Stimulated activated CD8-positive, alpha-beta memory T cell treated with anti-CD3 and anti-CD28 coated beads, Interleukin-4, amount 100 ng/mL, for 48 hours (primary cell): ENCODE results near the gene CDH18.

Experiments used
- DNase-seq: peaks from one replicate; pipeline ENCODE4 v3.0.0-alpha.2; 2020

Gene CDH18, protein sequence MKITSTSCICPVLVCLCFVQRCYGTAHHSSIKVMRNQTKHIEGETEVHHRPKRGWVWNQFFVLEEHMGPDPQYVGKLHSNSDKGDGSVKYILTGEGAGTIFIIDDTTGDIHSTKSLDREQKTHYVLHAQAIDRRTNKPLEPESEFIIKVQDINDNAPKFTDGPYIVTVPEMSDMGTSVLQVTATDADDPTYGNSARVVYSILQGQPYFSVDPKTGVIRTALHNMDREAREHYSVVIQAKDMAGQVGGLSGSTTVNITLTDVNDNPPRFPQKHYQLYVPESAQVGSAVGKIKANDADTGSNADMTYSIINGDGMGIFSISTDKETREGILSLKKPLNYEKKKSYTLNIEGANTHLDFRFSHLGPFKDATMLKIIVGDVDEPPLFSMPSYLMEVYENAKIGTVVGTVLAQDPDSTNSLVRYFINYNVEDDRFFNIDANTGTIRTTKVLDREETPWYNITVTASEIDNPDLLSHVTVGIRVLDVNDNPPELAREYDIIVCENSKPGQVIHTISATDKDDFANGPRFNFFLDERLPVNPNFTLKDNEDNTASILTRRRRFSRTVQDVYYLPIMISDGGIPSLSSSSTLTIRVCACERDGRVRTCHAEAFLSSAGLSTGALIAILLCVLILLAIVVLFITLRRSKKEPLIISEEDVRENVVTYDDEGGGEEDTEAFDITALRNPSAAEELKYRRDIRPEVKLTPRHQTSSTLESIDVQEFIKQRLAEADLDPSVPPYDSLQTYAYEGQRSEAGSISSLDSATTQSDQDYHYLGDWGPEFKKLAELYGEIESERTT

DNA sequence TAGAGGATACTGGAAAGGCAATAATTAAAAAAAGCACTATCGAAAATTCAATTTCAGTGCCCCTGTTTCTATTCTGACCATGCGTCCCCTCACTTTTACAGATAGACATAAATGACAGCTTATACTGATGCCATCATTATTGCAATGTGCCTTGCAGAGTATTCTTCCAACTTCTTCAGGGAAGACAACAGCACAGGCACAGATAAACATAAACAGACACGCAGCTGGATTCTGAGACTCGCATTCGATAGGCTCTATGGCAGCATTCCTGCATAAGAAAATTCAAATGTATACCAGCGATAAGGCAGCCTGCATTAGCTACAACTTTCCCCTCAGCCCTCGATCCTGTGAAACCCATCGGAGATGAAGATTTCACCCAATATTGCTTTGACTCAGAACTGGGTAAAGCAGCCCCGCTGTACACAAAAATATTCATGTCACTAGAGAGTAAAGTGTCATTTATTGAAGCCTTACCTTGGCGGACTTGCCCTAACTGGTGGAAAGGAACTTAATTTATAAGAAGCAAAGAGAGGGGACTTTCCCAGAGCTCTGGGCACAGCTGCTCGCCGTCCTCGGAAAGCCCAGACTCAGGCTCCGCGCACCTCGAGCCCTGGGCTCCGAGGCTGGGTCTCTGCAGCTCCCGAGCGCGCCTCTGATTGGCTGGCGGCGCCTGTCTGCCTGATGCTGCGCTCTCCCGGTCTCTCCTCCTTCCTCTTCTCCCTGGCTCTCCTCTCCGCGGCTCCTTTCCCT, at the start of gene CDH18:
TSS of gene CDH18 (minus strand) at position 589 of the 750 bp plus-strand sequence. CDS start 149,214 bp downstream, outside the sequence.
- DNase-seq, result no peak

GRCh38 chr5:20034717-20035116, 46.7 kb upstream of the CDH18 start:
- DNase-seq, result no peak

DNA sequence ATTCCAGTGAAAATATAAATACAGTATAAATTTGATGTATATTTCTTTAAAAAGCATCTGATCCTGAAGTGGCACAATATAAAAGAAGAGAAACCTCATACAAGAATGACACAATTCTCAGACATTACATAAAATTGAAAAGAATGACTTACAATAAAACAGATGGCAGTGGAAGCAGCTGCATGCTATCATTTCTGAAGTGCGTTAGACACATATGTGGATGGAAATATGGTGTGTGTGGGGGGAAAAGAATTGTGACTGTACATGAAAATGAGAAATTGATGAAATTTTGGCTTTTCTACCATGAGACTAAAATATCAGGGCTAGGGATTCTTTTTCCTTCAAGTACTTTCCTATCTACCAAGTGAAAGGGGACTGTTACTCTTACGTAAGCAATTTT, 45.9 kb upstream of the CDH18 start:
- DNase-seq, result no peak

DNA sequence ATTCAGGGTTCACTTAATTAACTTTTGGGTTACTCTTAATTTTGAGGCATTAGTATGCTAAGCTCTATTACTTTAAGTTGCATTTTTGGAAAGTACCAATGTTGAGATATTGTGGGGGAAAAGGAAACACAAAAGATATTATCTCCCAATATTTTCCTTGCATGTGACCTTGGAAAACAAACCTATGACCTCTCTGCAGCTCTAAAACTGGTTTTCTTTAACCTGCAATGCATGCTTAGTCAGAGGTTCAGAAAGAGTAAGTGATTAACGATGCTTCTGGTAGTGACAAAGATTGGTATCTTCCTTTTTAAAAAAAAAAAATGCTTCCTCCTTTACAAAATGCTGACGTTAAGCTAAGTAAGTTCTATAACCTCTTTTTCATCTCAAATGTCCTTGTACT, 44.9 kb upstream of the CDH18 start:
- no peak for DNase-seq

GRCh38 chr5:20030125-20030524, 42.1 kb upstream of the CDH18 start:
- DNase-seq, result no peak

DNA sequence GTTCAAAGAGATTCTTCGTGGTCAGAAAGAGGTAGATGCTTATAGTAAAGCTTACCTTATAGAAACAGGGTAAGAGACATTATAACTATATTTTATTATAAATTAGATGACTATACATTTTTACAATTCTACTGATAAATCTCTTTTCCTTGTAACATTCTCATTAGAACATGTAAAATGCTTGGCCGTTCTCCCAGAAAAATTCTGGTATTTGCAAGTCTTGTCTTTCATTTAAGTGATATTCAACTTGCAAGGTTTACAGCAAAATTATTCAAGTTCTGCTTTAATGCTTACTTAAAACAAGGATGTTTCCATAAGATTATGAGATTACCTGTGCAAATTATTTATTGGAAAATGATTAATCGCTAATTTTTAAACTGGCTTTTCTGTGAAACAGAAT, 41.3 kb upstream of the CDH18 start:
- no peak for DNase-seq

GRCh38 chr5:20028506-20028905, 40.5 kb upstream of the CDH18 start:
- no peak for DNase-seq

DNA sequence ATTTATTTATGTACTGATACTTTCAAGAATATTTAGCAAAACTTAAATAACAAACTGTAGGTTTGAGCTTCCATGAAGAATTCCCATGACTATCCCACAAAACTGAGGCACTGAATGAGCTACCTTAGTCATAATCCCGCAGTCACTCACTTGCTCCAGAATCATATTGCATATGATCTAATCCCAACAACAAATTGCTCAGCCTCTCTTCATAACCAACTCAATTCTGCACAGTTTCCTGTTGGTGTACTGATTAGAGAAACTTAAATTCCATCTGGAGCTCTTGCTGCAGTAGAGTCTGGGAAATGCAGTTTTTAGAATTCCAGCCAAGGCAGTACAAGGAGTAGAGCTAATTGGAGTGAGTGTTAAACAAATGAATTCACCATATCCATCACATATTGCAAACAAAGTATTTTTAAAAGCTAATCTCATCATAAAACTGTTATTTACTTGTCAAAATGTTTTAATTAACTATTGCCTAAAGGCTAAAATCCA, 35.7 kb upstream of the CDH18 start:
- DNase-seq, result no peak

DNA sequence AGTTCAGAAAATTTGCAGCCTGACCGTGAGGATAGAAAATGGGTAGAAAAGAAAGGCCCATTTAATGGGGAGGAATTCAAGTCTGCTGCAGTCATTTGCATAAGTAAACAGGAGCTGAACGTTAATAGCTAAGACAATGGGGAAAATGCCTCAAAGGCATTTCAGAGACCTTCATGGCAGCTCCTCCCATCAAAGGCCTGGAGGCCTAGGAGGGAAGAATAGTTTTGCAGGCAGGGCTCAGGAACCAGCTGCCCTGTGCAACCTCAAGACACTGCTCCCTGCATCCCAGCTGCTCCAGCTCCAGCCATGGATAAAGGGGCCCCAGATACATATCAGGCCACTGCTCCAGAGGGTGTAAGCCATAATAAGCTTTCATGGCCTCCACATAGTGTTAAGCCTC, 32.2 kb upstream of the CDH18 start:
- DNase-seq, result no peak

- DNase-seq, result no peak
These were observed 29.0 kb upstream of the CDH18 start for GRCh38 chr5:20017021-20017420.

GRCh38 chr5:20000416-20000815, 12.4 kb upstream of the CDH18 start:
- no peak for DNase-seq

- no peak for DNase-seq
These were observed 457 bp upstream of the CDH18 start for GRCh38 chr5:19988457-19988856.

DNA sequence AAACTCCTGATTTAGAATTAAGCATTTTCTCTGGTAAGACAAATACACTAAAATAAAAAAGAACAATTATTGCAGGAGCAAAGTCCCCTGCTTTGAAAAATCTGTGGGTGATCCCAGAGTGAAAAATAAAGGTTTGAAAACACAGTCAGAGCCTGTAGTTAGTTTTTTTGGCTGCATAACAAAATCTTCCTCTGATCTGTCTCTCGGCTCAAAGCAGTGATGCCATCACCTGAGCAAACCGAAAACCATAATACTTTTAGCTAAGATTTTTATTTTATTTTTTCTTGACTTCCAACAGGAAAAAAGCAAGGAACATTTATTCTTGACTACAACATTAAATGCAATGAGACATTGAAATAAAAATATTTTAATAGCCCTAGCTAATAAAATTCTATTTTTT, 1.2 kb downstream of the CDH18 start:
- no peak for DNase-seq

DNA sequence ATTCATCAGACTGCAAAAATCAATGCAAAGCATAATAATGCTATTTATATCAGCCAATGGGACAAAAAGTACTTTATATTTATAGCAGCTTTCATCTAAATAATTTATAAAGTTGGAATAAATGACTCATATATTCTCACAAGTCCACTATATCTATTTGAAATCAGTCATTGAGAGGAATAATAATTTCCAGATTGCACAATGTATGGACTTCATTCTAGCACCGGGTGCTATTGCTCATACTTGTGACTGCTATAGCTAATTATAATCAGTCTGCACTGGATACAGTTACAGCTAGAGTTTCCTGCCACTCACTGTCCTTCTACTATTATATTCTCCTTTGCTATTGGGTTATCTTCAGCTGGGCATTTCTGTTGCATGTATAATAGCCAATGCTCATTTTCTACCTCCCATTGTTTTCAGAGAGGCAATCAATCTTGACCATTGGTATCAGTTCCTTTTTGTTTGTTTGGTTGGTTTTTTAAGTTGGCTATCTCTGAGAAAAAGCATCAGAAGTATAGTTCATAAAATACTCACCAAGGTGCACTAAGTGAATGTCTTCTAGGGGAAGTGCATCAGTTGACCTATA, 1.9 kb downstream of the CDH18 start:
- no peak for DNase-seq

DNA sequence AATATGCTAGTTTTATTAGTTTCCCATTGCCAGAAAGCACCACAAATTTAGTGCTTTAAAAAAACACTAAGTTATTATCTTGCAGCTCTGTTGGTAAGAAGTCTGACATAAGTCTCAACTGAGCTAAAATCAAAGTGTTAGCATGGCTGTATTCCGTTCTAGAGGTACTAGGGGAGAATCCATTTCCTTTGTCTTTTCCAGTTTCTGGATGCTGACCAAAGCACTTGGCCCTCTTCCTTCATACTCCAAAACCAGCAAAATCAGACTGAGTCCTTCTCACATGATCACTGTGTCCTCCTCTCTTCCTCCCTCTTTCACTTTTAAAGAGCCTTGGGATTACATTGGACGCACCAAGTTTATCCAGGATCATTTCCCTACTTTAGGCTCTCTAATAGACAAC, 9.5 kb downstream of the CDH18 start:
- DNase-seq, result no peak

DNA sequence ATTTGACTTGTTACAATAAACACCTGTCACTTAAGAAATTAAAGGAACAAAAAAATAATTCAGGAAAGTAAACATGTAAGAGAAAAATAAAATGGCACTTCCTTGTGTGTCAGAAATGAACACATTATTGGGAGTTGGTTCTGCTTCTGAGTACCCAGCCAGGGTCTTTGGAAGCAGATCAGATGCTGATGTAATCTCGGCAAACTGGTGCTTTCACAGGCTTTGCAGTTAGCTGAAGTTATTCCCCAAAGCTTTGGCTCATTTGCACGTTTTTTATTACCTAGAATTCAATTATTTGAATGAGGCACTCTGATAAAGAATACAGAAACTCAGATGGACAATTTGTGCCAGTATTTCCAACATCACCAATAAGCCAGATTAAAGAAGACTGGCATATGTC, 10.9 kb downstream of the CDH18 start:
- no peak for DNase-seq

- no peak for DNase-seq
These were observed 12.2 kb downstream of the CDH18 start for GRCh38 chr5:19975795-19976194.

DNA sequence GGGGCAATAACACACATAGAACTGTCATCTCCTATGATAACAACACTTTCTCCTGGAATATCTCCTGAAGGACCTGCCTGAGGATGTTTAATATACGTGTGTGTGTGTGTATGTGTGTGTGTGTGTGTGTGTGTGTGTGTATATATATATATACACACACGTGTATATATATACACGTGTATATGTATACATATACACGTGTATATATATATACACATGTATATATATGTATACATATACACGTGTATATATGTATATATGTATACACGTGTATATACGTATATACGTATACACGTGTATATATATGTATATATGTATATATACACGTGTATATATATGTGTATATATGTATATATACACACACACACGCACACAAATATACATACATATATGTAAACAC, 27.5 kb downstream of the CDH18 start:
- no peak for DNase-seq

DNA sequence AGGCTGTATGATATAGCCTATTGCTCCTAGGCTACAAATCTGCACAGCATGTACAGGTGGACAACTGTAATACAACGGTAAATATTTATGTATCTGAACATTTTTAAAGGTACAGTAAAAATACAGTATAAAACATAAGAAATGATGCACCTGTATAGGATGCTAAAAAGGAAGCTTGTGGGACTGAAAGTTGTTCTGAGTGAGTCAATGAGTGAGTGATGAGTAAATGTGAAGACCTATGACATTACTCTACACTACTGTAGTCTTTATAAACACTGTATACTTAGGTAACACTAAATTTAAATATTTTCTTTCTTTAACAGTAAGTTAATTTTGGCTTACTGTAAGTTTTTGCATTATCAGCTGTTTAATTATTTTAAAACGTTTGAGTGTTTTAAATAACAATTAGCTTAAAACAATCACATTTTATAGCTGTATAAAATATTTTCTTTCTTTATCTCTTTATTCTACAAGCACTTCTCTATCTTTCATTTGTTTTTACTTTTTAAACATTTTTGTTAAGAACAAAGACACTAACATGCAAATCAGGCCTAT, 28.1 kb downstream of the CDH18 start:
- no peak for DNase-seq

DNA sequence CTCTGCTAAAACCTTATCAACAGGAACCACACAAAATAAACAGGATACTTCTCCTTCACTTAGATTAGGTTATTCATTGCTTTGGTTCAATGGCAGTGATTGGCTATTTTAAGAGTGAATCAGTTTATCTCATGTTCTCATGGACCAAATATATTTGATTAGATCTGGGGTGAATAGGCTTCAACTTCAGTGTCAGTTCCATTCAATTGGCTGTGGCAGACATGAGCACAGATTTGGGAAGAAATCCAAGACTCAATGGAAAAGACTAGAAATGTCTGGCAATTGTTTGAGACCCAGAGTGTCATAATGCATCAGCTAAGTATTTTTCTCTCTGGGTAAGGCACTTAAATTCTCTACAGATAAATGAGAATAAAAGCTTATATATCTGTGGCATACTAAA, 37.1 kb downstream of the CDH18 start:
- DNase-seq, result no peak

DNA sequence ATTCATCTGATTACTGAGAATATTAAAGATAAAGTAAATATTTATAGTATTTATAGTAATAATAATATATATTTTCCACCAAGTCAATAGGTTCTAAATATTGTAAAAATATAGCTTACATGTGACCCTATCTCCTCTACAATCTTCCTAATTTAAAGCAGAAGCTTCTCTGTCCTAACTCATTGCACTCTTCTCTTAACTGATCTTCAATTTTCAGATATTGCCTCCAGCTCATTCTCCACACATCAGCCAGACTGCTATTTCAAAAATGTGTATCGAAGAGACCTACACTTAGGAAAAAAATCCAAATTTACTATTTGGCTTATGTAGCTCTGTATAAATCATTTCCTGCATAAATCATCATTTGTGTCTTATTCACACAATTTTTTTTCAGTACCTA, 47.8 kb downstream of the CDH18 start:
- DNase-seq, result no peak

- DNase-seq, result no peak
These were observed 57.5 kb downstream of the CDH18 start for GRCh38 chr5:19930451-19930850.
